Stimulated activated CD4-positive, alpha-beta T cell treated with anti-CD3 and anti-CD28 coated beads, Interleukin-2, amount 100 ng/mL, for 48 hours (primary cell): ENCODE data around the gene IL2RA.
A peak's percentile ranks its signal among the peaks of the same experiment; 100 is the strongest.
"Not testable (repeated sequence)": the region's sequence is repeated elsewhere in the genome, so short reads cannot be mapped to it uniquely, and the experiment has no call there.

Experiments used
- DNase-seq, 2 donors: peaks; one replicate each; pipeline ENCODE4 v3.0.0-alpha.2; 2020

The IL2RA gene

DNA sequence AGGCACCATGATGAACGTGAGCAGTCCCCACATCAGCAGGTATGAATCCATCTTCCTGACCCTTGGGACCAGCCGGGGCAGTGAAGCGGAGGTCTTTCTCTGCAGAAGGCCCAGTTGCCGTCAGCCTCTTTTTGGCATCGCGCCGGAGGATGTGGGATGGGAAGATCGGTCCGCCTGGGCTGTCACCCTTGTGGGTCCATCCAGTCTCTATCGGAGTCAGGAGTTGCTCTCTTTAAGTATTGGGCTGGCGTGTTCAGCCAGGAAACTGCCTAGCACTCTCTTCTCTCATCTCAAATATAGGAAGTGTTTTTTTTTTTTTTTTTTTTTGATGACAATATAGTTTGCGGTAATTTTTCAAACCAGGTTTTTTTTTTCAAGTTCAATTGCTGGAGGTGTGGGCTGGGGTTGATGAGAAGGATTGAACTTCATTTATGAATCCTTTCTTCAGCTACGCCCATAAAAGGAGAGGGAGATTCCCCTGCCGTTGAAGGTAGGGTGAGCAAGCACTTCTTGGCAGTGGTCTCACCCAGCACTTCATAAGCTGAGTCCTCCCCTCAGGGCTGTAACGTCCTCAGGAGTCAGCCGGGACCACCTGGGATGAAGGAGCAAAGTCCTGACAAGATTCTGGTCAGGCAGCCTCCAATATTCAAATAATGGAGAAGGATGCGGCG is at the start of gene IL2RA:
TSS of gene IL2RA (minus strand) at position 267 of the 671 bp plus-strand sequence. CDS start at position 51, 216 bp downstream.
- DNase-seq: peak; percentile 70 to 75

- no peak for DNase-seq
Observed at GRCh38 chr10:6110136-6110535, 48.0 kb upstream of the IL2RA start.

GRCh38 chr10:6109444-6109775 is 47.2 kb upstream of the IL2RA start:
- no peak for DNase-seq

GRCh38 chr10:6108631-6109443 is 46.7 kb upstream of the IL2RA start:
- peak in 1 of 2 donors; percentile 21 for DNase-seq

DNA sequence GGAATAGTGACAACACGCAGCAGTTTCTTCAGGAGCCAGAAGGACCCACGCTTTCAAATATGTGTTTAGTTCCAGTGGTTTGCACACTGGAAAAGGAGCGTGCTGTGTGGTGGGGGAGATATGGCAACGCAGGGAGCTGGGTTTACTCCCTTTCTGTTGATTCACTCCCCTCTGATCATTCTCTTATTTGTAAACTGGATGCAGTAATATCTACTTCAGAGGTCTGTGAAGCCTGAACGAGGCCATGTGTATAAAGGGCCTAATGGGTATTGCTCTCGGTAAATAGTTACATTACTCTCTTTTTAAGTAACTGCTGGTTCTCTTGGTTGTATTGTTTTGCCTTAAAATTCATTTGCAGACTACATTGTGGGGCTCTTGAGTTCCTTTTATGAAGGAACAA is 45.9 kb upstream of the IL2RA start:
- no peak for DNase-seq

DNA sequence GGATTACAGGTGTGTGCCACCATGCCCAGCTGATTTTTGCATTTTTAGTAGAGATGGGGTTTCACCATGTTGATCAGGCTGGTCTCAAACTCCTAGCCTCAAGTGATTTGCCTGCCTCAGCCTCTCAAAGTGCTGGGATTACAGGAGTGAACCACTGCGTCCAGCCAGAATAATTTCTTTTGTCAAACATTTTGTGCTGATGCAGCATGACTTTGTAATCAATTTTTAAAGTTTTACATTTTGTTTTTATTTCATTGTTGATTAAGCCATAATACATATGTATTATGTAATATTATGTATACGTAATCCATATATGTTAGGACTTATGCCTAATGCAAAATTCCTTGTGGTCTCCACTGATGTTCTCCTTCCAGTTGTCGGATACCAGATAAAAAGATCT is 45.4 kb upstream of the IL2RA start:
- not testable (repeated sequence) for DNase-seq

GRCh38 chr10:6103591-6103990 is 41.4 kb upstream of the IL2RA start:
- DNase-seq: no peak

DNA sequence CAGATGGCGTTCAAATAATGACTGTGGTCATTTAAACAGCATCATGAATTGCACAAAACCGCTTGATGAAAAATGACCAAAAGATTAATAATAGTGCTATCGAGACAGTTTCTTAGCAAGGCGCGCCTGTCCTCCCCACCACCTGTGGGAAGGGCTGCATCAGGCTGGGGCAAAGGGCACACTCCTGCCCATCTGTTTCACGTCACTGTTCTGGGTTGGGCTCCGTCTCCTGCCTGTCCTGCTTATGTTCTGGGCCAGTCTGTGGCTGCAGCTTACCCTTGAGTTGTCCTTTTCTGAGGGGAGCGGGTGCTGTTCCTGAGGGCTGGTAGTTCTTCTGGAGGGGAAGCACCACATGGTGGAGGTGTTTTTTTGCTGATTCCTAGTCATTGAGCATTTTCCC is 40.0 kb upstream of the IL2RA start:
- DNase-seq: no peak

DNA sequence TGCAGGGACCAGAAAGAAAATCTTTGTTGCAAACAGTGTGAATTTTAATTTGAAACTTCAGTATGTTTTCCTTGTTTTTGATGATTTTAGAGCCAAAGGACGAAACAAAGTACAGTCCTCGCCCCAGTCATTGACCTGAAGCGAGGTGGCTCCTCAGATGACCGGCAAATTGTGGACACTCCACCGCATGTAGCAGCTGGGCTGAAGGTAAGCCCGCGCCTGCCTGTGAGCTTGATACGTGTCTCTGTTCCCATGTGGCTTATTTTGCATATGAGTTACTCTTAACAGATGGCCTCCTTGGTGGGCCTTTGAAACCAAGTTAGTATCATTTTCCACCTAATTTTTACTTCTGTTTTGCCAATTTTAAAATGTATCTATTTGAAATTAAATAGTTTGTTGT is 39.0 kb upstream of the IL2RA start:
- DNase-seq: no peak

GRCh38 chr10:6100370-6100769 is 38.2 kb upstream of the IL2RA start:
- DNase-seq: no peak

GRCh38 chr10:6098156-6098555 is 36.0 kb upstream of the IL2RA start:
- DNase-seq: no peak

GRCh38 chr10:6097063-6097462 is 34.9 kb upstream of the IL2RA start:
- DNase-seq: no peak

- no peak for DNase-seq
Observed at GRCh38 chr10:6095810-6096570, 33.8 kb upstream of the IL2RA start.

GRCh38 chr10:6092731-6093130 is 30.6 kb upstream of the IL2RA start:
- DNase-seq: no peak

DNA sequence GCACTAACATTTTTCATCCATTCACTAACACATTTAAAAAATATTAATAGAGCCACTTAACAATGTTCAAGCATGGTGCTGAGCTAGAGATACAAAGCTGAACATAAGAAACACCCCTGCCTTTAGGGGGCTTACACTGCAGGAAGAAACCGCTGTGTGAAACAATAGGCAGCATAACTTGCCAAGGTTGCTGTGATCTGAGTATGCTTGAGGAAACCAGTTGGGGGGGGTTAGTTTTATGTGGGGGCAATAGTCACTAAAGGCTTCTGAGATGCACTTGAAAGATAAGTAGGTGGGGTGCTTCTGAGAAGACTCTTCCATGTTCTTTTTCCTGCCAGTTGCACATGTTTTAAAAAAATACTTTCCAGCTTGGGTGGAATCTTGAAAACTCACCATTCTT is 29.5 kb upstream of the IL2RA start:
- DNase-seq: no peak

DNA sequence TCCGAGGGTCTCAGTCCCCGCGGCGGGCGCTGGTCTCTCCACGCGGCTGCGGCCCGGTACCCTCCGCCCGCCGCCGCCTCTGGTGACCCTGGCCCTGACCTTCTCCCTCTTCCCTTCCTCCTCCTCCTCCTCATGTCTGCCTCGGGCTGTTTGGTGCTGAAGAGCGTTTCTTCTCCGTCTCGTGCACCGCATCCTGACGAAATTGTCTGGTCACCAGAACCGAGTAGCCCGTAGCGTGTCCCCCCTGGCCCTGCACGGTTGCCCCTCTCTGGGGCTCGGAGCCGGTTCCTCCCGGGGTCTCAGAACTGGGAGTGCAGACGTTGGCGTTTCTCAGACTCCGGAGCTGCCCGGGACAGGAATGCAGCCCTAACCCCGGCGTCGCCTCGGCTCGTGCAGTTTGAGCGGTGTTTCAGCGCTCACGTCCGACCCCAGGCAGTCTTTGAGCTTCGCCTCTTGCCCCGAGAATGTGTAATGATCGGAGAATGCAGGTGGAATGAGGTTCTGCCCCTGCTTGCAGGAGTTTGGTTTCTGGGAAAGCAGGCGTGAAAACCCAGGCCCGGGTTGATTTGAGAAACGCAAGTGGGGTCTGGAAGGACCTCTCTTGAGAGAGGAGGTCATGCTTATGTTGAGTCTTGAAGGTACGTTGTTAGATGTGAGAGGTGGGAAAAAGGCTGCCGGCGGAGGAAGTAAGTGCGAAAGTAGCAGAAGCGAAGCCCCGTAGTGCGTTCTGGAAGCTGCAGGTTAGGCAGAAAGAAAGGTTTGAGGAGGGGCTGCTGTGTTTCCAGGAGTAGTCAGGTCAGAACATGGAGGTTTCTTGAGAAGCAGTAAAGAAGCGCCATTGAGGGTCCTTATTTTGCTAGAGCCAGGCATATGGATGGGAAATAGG is 27.4 kb upstream of the IL2RA start:
- no peak for DNase-seq

GRCh38 chr10:6088721-6089333 is 26.7 kb upstream of the IL2RA start, which contains the start of gene RBM17:
Gene RBM17, plus strand, starts transcription at chr10:6089034. Its CDS starts 8,032 bp downstream, at chr10:6097066.
- DNase-seq: peak; percentile 99 to 100

DNA sequence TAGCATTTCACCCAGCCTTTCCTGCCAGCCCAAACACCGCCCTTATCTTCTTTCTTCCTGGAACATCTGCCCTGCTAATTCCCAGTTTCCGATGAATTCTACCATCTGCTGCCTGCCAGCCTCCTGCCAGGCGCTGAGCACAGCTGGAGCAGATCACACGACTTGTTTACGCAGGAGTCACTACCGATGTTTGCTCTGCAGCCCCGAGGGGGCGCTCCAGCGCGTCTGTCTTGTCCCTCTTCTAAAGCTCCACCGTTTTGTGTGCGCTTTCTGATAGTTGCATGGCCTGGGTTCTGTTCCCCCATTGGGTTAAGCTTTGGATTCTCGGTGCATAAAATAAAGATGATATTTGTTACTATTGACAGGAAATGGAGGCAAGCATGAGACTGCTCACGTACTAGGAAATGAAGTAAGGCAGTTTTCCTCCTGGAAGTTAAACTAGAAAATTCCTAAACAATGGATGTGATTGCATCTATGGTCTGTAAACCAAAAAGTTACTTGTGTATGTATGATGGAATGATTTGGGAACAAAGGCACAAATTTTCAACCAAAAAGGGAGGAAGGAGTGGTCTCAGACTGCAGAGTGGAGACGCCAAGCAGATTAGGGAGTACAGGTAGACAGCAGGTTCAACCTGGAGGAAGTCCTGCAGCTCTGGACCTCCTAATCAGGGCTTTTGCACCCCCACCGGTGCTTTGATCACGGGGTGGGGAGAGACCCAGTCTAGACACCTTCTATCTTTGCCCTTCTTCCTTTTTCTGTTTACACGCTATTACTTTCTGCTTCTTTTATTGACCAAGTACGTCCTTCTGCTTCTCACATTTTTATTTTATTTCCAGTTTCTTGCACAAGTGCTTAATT is 24.4 kb upstream of the IL2RA start:
- peak; percentile 87 to 91 for DNase-seq

DNA sequence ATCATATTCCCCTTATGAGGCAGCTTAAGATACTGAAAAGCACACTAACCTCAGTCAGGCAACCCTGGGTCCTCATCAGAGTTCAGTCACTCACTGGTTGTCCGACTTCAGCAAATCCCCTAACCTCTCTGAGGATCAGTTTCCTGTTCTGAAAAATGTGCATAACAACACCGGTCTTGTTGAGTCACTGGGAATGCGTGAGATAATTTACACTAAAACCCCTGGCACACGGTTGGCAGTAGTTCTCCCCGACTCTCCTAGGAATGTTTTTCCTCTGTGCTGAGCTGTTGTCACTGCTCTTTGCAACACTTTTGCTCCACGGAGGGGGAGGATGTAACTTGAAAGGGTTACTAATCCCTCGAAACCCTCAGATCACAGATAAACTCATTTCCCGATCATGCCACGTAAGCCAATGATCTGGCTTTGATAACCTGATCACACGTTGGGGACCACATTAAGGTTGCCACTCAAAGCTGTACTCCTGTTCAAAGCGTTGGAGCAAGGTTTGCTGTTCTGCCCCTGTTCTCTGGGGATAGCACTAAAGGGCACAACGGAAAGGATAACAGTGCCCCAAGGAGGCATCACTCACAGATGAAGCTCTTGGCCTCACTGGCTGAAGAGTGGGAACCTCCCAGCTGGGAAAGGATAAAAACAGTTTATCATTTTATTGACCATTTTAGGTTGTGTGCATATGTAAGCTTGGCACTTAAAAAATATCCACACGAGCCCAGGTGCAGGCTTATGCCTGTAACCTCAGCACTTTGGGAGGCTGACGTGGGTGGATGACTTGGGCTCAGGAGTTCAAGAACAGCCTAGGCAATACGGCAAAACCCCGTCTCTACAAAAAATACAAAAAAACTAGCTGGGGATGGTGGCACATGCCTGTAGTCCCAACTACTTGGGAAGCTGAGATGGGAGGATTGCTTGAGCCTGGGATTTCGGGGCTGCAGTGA is 21.6 kb upstream of the IL2RA start:
- peak; percentile 57 to 60 for DNase-seq
